ENCODE measurements around the gene TFDP2. TPM values are rescaled to one million over a fixed set of nuclear protein-coding genes. Genes with fewer than 3 reads are reported as not detected.
A peak's percentile ranks its signal among the peaks of the same experiment; 100 is the strongest.

Gene TFDP2
- total and polyA plus RNA-seq, 2 of the 8 experiments (the other 6 are each of a cell fraction or from before 2014, with no cell fraction given) = 41.1 to 119 TPM

DNA sequence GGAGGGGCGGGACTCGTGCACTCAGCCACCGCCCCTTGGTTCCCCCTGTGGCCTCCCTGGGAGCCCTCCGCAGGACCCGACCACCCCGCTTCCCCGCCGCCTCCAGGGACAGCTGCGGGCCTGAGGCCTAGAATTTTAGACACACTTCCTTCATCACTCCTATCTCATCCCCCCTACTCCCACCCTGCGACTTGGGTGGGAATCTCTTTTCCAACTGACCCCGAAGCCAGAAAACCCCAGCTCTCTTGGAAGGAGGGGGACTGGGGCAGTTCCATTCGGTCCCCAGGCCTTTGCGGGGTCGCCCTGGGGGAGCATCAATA, 289 bp upstream of the TFDP2 start (continued):
- TF ChIP-seq, protein P1, sequence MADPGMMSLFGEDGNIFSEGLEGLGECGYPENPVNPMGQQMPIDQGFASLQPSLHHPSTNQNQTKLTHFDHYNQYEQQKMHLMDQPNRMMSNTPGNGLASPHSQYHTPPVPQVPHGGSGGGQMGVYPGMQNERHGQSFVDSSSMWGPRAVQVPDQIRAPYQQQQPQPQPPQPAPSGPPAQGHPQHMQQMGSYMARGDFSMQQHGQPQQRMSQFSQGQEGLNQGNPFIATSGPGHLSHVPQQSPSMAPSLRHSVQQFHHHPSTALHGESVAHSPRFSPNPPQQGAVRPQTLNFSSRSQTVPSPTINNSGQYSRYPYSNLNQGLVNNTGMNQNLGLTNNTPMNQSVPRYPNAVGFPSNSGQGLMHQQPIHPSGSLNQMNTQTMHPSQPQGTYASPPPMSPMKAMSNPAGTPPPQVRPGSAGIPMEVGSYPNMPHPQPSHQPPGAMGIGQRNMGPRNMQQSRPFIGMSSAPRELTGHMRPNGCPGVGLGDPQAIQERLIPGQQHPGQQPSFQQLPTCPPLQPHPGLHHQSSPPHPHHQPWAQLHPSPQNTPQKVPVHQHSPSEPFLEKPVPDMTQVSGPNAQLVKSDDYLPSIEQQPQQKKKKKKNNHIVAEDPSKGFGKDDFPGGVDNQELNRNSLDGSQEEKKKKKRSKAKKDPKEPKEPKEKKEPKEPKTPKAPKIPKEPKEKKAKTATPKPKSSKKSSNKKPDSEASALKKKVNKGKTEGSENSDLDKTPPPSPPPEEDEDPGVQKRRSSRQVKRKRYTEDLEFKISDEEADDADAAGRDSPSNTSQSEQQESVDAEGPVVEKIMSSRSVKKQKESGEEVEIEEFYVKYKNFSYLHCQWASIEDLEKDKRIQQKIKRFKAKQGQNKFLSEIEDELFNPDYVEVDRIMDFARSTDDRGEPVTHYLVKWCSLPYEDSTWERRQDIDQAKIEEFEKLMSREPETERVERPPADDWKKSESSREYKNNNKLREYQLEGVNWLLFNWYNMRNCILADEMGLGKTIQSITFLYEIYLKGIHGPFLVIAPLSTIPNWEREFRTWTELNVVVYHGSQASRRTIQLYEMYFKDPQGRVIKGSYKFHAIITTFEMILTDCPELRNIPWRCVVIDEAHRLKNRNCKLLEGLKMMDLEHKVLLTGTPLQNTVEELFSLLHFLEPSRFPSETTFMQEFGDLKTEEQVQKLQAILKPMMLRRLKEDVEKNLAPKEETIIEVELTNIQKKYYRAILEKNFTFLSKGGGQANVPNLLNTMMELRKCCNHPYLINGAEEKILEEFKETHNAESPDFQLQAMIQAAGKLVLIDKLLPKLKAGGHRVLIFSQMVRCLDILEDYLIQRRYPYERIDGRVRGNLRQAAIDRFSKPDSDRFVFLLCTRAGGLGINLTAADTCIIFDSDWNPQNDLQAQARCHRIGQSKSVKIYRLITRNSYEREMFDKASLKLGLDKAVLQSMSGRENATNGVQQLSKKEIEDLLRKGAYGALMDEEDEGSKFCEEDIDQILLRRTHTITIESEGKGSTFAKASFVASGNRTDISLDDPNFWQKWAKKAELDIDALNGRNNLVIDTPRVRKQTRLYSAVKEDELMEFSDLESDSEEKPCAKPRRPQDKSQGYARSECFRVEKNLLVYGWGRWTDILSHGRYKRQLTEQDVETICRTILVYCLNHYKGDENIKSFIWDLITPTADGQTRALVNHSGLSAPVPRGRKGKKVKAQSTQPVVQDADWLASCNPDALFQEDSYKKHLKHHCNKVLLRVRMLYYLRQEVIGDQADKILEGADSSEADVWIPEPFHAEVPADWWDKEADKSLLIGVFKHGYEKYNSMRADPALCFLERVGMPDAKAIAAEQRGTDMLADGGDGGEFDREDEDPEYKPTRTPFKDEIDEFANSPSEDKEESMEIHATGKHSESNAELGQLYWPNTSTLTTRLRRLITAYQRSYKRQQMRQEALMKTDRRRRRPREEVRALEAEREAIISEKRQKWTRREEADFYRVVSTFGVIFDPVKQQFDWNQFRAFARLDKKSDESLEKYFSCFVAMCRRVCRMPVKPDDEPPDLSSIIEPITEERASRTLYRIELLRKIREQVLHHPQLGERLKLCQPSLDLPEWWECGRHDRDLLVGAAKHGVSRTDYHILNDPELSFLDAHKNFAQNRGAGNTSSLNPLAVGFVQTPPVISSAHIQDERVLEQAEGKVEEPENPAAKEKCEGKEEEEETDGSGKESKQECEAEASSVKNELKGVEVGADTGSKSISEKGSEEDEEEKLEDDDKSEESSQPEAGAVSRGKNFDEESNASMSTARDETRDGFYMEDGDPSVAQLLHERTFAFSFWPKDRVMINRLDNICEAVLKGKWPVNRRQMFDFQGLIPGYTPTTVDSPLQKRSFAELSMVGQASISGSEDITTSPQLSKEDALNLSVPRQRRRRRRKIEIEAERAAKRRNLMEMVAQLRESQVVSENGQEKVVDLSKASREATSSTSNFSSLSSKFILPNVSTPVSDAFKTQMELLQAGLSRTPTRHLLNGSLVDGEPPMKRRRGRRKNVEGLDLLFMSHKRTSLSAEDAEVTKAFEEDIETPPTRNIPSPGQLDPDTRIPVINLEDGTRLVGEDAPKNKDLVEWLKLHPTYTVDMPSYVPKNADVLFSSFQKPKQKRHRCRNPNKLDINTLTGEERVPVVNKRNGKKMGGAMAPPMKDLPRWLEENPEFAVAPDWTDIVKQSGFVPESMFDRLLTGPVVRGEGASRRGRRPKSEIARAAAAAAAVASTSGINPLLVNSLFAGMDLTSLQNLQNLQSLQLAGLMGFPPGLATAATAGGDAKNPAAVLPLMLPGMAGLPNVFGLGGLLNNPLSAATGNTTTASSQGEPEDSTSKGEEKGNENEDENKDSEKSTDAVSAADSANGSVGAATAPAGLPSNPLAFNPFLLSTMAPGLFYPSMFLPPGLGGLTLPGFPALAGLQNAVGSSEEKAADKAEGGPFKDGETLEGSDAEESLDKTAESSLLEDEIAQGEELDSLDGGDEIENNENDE (IDR thresholded peaks at IDR 0.05; ENCODE audit: insufficient replicate concordance, low read length) = no peak
- TF ChIP-seq CBX5 (IDR thresholded peaks at IDR 0.05; ENCODE audit: low read depth, low read length) (no peak), HDAC2 (IDR thresholded peaks at IDR 0.05; ENCODE audit: borderline replicate concordance in 1 of 2, low read depth in 2 of 2, low read length in 2 of 2) (0 out of 4 replicates have a peak, but pooled peaks of 1 of the 2 experiments have one; percentile 17)

Measured in H1 (cell line).